Psoas muscle (tissue), 8 donors: Measurements from ENCODE around the gene FGD1. TPM values are rescaled to one million over a fixed set of nuclear protein-coding genes. Genes with fewer than 3 reads are reported as not detected.

Experiments
- ATAC-seq, 4 donors: fragments of 200-7000 bp; cut with Tn5 transposase; one replicate each; pipeline ENCODE4 v1.9.1; 2020; ENCODE audit warnings: moderate library complexity in 3 of 4, mild to moderate bottlenecking in 2 of 4
- DNase-seq, 2 donors: peaks; one replicate each; pipeline ENCODE4 v3.0.0-alpha.2; 2020
- H3K27ac ChIP-seq: fragments of 200-600 bp; one replicate; pipeline ENCODE4 v1.8.0; 2022
- H3K27me3 ChIP-seq, 3 donors: fragments of 200-600 bp in 1 of 3; one replicate each; pipeline versions ENCODE4 v1.6.1 to v1.8.0; 2013 to 2022; ENCODE audit warnings: low read length in 2 of 3, mild to moderate bottlenecking in 2 of 3, moderate library complexity in 1 of 3; ENCODE audit not compliant: insufficient read depth in 3 of 3
- H3K36me3 ChIP-seq, 2 donors: fragments of 200-600 bp in 1 of 2; one replicate each; pipeline versions ENCODE4 v1.6.1 to v1.8.0; 2013 to 2022; ENCODE audit warnings: low read depth in 1 of 2, mild to moderate bottlenecking in 1 of 2, moderate library complexity in 1 of 2; ENCODE audit not compliant: insufficient read depth in 1 of 2
- H3K4me1 ChIP-seq: fragments of 200-600 bp; one replicate; pipeline ENCODE4 v1.8.0; 2022
- H3K4me3 ChIP-seq: fragments of 200-600 bp; one replicate; pipeline ENCODE4 v1.8.0; 2022; ENCODE audit warnings: mild to moderate bottlenecking
- H3K9me3 ChIP-seq: fragments of 200-600 bp; one replicate; pipeline ENCODE4 v1.8.0; 2022
- WGBS, 3 donors: extraction: QIAGEN DNeasy Blood & Tissue Kit; methylation state at CpG; one replicate each; pipeline versions ENCODE4 v1.1.6 to v1.1.7; 2013; 5-methylcytosine and 5-hydroxymethylcytosine counted together
- intact Hi-C, 2 donors: fragments of 100-400 bp; cut with DNase I; formaldehyde crosslinking; loops; one replicate each; pipeline versions ENCODE4 v1.11.0 to v1.14.2; 2022
- polyA plus RNA-seq, 3 donors: library from polyadenylated mRNA; stranded (reverse); fragments of 200-250 nt; gene quantifications; one replicate each; pipeline ENCODE4 v1.2.3, GENCODE V29; 2013
- total RNA-seq, 4 donors: library from RNA; stranded (reverse); fragmentation: NEBNext Ultra II Directional in 2 of 4; extraction: Animal tissue kit (Norgen Biotek cat#: 25700) in 2 of 4; gene quantifications; one replicate each; pipeline versions ENCODE4 v1.2.1 to v1.2.4, GENCODE V29; 2021 to 2023
- TF ChIP-seq, protein P1 (sequence below): fragments of 200-600 bp; IDR thresholded peaks from one replicate; pipeline ENCODE4 v1.8.0; 2022; ENCODE audit warnings: antibody characterized with exemption
- donor health status: healthy with polysubstance abuse.
- donor health status: DM: no; HTN: no; CAD: no; lungs with moderate emphysema.
- donor health status: Bipolar disorder and iron deficiency.
- donor health status: healthy.
- donor health status: DM: yes; HTN: yes; CAD: no.
- donor health status: DM: no; HTN: no; CAD: no.
- donor health status: DM: no; HTN: no; CAD: no.
- donor health status: DM: yes; HTN: yes; CAD: no.

FGD1 gene
- total and polyA plus RNA-seq, 7 donors, result 0.38 to 2.1 (median 0.84) TPM

DNA sequence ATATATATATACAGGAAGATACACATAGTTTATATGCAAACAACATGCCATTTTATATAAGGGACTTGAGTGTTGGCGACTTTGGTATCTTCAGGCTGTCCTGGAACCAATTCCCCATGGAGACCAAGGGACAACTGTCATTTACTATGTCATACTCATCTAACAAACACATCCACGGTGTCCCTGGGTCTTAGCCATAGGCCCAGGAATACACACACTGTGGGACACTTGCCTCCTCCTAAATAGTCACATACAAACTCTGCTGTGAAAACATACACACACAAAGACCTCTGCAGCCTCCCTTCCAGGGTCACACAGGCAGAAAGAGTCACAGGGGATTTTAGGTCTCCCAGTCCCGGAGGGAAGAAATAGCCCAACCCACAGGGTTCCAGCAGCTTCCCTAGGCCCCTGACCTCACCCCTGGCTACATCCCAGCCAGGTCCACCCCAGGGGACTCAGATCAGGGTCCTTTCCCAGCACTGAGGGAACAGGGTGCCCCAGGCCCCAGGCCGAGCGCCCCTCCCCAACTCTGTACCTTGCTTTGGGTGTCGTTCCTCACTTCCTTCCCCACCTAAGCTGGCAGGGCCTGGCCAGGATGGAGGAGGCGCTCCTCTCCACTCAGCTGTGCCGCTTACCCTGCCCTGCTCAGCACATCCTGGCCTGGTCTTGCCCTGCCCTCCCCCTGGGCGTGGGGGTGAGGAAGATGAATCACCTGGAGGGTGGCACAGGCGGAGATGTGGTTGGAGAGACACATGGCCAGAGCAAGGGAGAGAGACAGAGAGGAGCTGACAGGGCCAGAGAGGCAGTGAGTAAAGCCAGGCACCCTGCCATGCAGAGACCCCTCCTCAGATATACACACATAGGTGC lies 21.8 kb downstream of the FGD1 start:
- TF ChIP-seq, protein P1, sequence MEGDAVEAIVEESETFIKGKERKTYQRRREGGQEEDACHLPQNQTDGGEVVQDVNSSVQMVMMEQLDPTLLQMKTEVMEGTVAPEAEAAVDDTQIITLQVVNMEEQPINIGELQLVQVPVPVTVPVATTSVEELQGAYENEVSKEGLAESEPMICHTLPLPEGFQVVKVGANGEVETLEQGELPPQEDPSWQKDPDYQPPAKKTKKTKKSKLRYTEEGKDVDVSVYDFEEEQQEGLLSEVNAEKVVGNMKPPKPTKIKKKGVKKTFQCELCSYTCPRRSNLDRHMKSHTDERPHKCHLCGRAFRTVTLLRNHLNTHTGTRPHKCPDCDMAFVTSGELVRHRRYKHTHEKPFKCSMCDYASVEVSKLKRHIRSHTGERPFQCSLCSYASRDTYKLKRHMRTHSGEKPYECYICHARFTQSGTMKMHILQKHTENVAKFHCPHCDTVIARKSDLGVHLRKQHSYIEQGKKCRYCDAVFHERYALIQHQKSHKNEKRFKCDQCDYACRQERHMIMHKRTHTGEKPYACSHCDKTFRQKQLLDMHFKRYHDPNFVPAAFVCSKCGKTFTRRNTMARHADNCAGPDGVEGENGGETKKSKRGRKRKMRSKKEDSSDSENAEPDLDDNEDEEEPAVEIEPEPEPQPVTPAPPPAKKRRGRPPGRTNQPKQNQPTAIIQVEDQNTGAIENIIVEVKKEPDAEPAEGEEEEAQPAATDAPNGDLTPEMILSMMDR, result no peak

DNA sequence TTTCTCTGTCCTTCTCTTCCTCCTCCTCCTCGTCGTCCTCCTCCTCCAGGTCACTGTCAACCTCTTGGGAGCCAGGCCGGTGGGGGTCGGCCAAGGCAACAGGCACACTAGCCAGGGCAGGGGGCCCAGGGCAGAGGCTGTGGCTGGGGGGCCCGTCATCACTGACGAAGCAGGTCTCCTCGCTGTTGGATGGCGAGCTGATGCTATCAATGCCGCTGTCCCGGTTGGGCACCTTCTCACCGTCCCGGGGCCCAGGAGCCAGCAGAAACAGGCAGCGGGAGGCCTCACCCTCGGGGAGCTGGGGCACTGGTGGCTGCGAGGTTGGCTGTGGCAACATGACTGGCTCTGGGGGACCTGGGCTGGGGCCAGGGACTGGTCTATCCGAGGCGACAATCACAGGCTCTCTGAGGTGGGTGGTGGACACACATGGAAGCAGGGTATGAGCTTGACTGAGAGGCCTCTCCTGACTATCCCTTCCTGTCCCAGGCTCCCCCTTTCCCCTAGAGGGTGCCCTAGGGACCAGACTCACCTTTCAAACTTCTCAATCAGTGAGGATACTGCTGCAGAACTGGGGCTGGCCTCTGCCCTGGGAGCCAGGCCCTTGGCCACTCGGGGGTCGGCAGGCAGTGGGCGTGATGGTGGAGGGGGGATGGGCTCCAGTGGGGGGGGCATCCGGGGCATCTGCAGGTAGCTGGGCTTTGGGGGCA lies 25.8 kb downstream of the FGD1 start:
- H3K27me3 ChIP-seq, result no peaks in the 10 kb centered on the region
- H3K36me3 ChIP-seq, result no peaks in the 10 kb centered on the region
- H3K27ac ChIP-seq, result no peak overlapping the region
- intact Hi-C loops, result no loop called here
- 82 to 91% (median 88%) methylated on average over 18 to 21 of the region's 21 CpGs for WGBS, 3 donors
- ATAC-seq (no peak), DNase-seq (no peak)
- H3K9me3 ChIP-seq, result no peaks in the 10 kb centered on the region
- H3K4me3 ChIP-seq, result no peak overlapping the region
- no peaks in the 10 kb centered on the region for H3K4me1 ChIP-seq
- TF ChIP-seq, protein P1, result no peak

More for the DNA sequence above, 21.8 kb downstream of the FGD1 start:
- 75 to 87% (median 82%) methylated on average over 8 to 10 of the region's 10 CpGs for WGBS, 3 donors
- Histone ChIP-seq H3K4me1 (no peaks in the 10 kb centered on the region), H3K4me3 (no peak overlapping the region), H3K9me3 (no peaks in the 10 kb centered on the region), H3K27me3 (no peaks in the 10 kb centered on the region), H3K27ac (no peak overlapping the region), H3K36me3 (no peaks in the 10 kb centered on the region)
- ATAC-seq, result no peak
- intact Hi-C loops, result no loop called here
- no peak for DNase-seq

DNA sequence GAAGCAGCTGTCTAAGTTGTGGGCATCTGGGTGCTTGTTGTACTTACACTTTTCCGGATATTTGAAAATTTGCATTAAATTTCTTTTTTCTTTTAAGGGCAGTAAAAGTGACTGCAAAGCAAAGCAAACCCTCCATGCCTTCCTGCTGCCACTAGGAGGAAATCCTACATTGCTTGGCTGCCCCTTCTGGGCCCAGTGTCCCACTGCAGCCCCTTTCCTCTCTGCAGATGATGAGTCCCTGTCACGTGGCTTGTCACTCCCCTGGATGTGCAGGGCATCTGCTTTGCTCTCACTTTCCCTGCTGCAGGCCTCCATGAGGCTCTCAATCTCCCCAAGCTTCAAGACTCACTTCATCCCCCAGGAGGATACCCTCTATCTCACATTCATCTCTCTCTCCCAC lies 43.1 kb downstream of the FGD1 start:
- DNase-seq (no peak), ATAC-seq (no peak)
- Histone ChIP-seq H3K4me3 (no peak overlapping the region), H3K4me1 (no peaks in the 10 kb centered on the region), H3K27me3 (no peaks in the 10 kb centered on the region), H3K9me3 (no peaks in the 10 kb centered on the region), H3K27ac (no peak overlapping the region), H3K36me3 (no peaks in the 10 kb centered on the region)
- 30 to 56% (median 32%) methylated on average over 2 of the region's 2 CpGs for WGBS, 3 donors
- intact Hi-C loops, result no loop called here
- TF ChIP-seq, protein P1, result no peak

DNA sequence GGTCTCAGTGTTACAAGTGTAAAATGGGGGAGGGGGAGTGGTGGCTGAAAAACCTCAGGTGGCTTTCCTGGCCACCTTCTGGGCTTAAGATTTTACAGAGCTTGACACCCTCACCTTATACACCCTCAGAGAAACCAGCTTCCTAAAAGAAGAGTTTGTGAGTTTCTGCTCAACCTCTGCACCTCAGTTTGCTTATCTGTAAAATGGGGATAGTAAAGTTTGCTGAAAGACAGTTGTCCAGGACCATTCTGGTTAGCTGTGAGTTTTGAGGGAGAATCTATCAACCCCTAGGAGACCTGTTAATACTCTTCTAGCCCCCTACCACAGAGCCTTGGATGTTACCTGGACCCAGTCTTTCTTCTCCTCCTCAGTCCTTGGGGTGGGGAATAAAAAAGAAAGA lies 46.1 kb downstream of the FGD1 start:
- H3K4me1 ChIP-seq, result no peaks in the 10 kb centered on the region
- no peak for DNase-seq
- no peak for ATAC-seq
- no peak overlapping the region for H3K27ac ChIP-seq
- H3K27me3 ChIP-seq, result peaks cover 0 to 11% (median 0%) of the 10 kb centered on the region in 3 donors
- TF ChIP-seq, protein P1, result no peak
- no peaks in the 10 kb centered on the region for H3K9me3 ChIP-seq
- H3K36me3 ChIP-seq, result peaks cover 0 to 7% of the 10 kb centered on the region in 2 donors
- H3K4me3 ChIP-seq, result no peak overlapping the region
- intact Hi-C loops, result loop anchor here in 1 of 2 donors (10.0 kb wide), 1 partner anchor 405 kb away; the partner anchor contains the start of gene PHF8
